ENCODE data around the gene CLPSL1.

Gene CLPSL1

DNA sequence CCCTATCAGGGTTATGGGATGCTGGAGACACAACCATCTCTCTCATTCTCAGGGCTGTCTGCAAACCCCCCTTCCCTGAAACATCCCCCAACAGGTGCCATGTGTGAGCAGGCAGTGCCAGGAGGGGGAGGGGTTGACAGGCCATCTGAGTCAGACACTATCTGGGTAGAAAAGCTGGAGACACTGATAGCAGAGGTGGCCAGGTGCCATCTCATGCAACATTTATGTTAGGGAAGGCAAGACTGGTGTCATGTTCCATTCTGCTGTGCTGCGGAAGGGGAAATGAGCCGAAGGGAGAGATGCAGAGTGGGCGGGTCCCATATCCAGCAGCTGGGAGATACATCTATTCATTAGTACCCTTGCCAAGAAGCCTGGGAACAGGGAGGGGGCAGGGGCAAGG is 27.9 kb downstream of the CLPSL1 start:
- no peak for DNase-seq (ENCODE audit: insufficient read length, low spot score)
- no peak for FAIRE-seq
- TF ChIP-seq CTCF (IDR thresholded peaks at IDR 0.05; ENCODE audit: insufficient read depth, missing control alignments): no peak

DNA sequence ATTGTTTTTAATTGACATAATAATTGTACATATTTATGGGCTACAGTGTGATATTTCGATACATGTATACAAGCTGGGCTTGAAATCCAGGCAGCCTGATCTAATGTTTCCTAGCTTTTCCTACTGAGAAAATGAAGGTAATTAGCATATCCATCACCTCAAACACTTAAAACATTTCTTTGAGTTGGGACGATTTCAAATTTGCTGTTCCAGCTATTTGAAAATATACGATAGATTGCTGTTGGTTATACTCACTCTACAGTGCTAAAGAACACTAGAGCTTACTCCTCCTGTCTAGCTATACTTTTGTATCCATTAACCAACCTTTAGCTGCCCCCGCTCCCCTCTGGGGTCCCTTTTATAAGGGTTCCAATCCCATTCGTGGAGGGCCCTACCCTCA is 29.0 kb downstream of the CLPSL1 start:
- DNase-seq (ENCODE audit: insufficient read length, low spot score) (no peak), FAIRE-seq (no peak)
- TF ChIP-seq CTCF (IDR thresholded peaks at IDR 0.05; ENCODE audit: insufficient read depth, missing control alignments): no peak

GRCh38 chr6:35810971-35811698 is 30.3 kb downstream of the CLPSL1 start:
- FAIRE-seq (no peak), DNase-seq (ENCODE audit: insufficient read length, low spot score) (no peak)
- no peak for TF ChIP-seq CTCF (IDR thresholded peaks at IDR 0.05; ENCODE audit: insufficient read depth, missing control alignments)

GRCh38 chr6:35811699-35811995 is 30.8 kb downstream of the CLPSL1 start:
- DNase-seq (ENCODE audit: insufficient read length, low spot score) (no peak), FAIRE-seq (no peak)
- TF ChIP-seq CTCF (IDR thresholded peaks at IDR 0.05; ENCODE audit: insufficient read depth, missing control alignments): no peak

GRCh38 chr6:35817515-35817914 is 36.7 kb downstream of the CLPSL1 start:
- TF ChIP-seq CTCF (IDR thresholded peaks at IDR 0.05; ENCODE audit: insufficient read depth, missing control alignments): no peak
- DNase-seq (ENCODE audit: insufficient read length, low spot score) (no peak), FAIRE-seq (no peak)

- no peak for DNase-seq (ENCODE audit: insufficient read length, low spot score)
- no peak for FAIRE-seq
- TF ChIP-seq CTCF (IDR thresholded peaks at IDR 0.05; ENCODE audit: insufficient read depth, missing control alignments): no peak
Measured at GRCh38 chr6:35823601-35824000, 42.8 kb downstream of the CLPSL1 start.

DNA sequence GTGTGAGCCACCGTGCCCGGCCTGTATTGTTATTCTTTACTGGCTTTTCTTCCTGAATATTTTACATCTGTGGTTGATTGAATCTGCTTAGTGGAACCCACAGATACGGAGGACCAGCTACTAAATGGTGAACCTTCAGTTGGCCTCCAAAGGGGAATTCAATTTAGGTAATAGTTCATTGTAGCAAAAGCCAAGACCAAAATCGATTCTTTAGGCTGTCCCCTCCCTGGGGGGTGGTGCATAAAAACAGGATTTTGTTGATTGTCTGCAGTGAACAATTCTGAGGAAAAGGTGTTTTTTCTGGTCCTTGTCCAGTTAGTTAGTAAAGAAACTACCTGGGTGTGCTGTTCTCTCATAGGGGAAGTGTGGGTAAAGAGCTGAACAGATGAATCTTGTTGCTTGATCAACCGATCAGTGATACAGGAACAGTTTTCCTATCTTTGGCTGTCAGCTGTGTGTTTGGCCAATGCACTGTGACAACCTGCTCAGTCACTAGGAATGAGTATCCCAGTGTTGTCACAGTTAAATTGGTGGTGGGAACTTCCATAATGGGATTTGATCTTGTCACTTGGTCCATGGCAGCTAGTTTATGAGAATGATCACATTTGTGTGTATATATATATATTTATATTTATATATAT is 43.9 kb downstream of the CLPSL1 start:
- FAIRE-seq (no peak), DNase-seq (ENCODE audit: insufficient read length, low spot score) (no peak)
- no peak for TF ChIP-seq CTCF (IDR thresholded peaks at IDR 0.05; ENCODE audit: insufficient read depth, missing control alignments)
